AG04449 (cell line): ENCODE results near the gene EVC2.

Experiments used
- CTCF ChIA-PET: fragments of 350-600 bp; formaldehyde crosslinking; extraction: SDS; loops from one replicate; lab custom pipeline; 2021; ENCODE audit warnings: antibody characterized with exemption; lab: Yijun Ruan, JAX
- POLR2A ChIA-PET: fragments of 400-600, 350-600 bp; formaldehyde crosslinking; extraction: SDS; loops from one replicate; lab custom pipeline; 2020; ENCODE audit warnings: antibody characterized with exemption, inconsistent platforms; lab: Yijun Ruan, JAX
- DNase-seq: peaks from one replicate; pipeline ENCODE4 v3.0.0-alpha.2; 2010; ENCODE audit warnings: low read depth, low spot score
- H3K4me3 ChIP-seq: 2 replicates; pipeline ENCODE4 v1.5.1; 2011; ENCODE audit warnings: low read depth, mild to moderate bottlenecking, control low read depth, low read length
- TF ChIP-seq, protein P1 (sequence below): IDR thresholded peaks from one replicate; pipeline ENCODE4 v1.5.1; 2011; ENCODE audit warnings: mild to moderate bottlenecking, moderate library complexity, low read length, control low read depth, inconsistent platforms; ENCODE audit not compliant: insufficient read depth; ENCODE audit errors: missing control alignments

Gene EVC2

DNA sequence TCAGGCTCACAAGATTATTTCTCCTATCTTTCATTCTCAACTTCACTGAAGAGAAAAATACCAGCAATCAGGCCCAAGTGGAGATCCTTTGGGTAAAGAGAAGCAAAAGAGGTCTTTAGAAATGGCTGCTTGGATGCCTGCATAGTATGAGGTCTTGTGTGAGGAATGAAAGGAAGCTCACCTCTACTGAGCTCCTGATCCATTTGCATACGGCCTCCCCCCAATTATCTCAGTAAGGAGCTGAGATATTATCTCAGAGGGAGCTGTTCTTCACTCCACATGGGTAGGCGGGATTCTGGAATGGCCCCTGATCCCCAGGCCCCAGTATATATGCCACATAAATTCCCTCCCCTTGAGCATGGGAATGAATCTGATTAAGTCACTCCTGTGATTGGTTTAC, 75.8 kb downstream of the EVC2 start:
- CTCF ChIA-PET = interaction anchor here (1.0 to 1.4 kb wide), 2 partner anchors 158 to 180 kb away, joined by 4 to 7 read pairs; no protein-coding TSS in a partner anchor
- H3K4me3 ChIP-seq = no peak overlapping the region
- TF ChIP-seq, protein P1, sequence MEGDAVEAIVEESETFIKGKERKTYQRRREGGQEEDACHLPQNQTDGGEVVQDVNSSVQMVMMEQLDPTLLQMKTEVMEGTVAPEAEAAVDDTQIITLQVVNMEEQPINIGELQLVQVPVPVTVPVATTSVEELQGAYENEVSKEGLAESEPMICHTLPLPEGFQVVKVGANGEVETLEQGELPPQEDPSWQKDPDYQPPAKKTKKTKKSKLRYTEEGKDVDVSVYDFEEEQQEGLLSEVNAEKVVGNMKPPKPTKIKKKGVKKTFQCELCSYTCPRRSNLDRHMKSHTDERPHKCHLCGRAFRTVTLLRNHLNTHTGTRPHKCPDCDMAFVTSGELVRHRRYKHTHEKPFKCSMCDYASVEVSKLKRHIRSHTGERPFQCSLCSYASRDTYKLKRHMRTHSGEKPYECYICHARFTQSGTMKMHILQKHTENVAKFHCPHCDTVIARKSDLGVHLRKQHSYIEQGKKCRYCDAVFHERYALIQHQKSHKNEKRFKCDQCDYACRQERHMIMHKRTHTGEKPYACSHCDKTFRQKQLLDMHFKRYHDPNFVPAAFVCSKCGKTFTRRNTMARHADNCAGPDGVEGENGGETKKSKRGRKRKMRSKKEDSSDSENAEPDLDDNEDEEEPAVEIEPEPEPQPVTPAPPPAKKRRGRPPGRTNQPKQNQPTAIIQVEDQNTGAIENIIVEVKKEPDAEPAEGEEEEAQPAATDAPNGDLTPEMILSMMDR = no peak
- DNase-seq = no peak
- POLR2A ChIA-PET = no interaction called here

DNA sequence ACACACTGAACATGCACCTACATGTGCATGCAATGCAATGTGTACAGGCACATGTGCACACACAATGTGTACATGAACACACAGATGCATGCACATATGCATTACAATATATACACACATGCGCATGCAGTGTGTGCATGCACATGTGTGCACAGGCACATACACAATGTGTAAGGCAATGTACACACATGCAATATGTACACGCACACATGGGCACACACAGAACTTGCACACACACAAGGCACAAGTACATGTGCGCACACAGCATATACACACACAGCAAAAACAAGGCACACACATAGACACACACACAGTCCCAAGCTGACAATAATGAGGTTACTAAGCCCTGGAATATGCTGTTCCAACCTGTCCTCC, 76.3 kb downstream of the EVC2 start:
- TF ChIP-seq, protein P1 = no peak
- DNase-seq = no peak
- POLR2A ChIA-PET = no interaction called here
- no peak overlapping the region for H3K4me3 ChIP-seq
- CTCF ChIA-PET = interaction anchor here (1.2 to 1.4 kb wide), 3 partner anchors 78 to 181 kb away, joined by 3 to 7 read pairs (median 4); no protein-coding TSS in a partner anchor

GRCh38 chr4:5631352-5632065, 76.8 kb downstream of the EVC2 start:
- TF ChIP-seq, protein P1 = no peak
- POLR2A ChIA-PET = no interaction called here
- H3K4me3 ChIP-seq = no peak overlapping the region
- no peak for DNase-seq
- CTCF ChIA-PET = interaction anchor here (1.2 to 1.3 kb wide), 2 partner anchors 78 to 159 kb away, joined by 3 to 4 read pairs; no protein-coding TSS in a partner anchor

GRCh38 chr4:5630762-5631161, 77.6 kb downstream of the EVC2 start:
- POLR2A ChIA-PET = no interaction called here

GRCh38 chr4:5629542-5629941, 78.8 kb downstream of the EVC2 start:
- TF ChIP-seq, protein P1 = no peak
- POLR2A ChIA-PET = interaction anchor here (0.7 kb wide), 1 partner anchor 86 kb away, joined by 3 read pairs; no protein-coding TSS in a partner anchor
- CTCF ChIA-PET = interaction anchor here (1.0 kb wide), 1 partner anchor 183 kb away, joined by 3 read pairs; no protein-coding TSS in a partner anchor
- H3K4me3 ChIP-seq = no peak overlapping the region
- DNase-seq = no peak

More at GRCh38 chr4:5630762-5631161, 77.6 kb downstream of the EVC2 start:
- H3K4me3 ChIP-seq = no peak overlapping the region
- no peak for DNase-seq
- TF ChIP-seq, protein P1 = no peak
- CTCF ChIA-PET = interaction anchor here (1.2 to 1.3 kb wide), 2 partner anchors 79 to 160 kb away, joined by 3 to 4 read pairs; no protein-coding TSS in a partner anchor

DNA sequence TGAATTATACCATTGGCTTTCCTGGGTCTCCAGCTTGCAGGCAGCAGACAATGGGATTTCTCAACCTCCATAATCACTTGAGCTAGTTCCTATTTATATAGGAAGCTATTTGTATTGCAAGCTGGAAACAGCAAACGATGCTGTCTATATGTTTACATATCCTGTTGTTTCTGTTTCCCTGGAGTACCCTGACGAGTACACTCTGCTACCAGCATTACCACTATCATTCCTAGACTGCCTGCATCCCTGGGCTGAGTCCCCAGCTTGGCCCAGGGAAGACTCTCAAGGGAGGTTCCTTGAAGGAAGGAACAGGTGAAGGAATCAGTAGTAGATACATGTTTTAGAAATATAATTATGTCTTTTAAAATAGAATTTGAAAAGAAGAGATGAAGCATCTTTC, 81.4 kb downstream of the EVC2 start:
- DNase-seq = no peak
- ChIA-PET CTCF (interaction anchor here (1.8 kb wide), 1 partner anchor 164 kb away, joined by 5 read pairs; no protein-coding TSS in a partner anchor), POLR2A (no interaction called here)
- H3K4me3 ChIP-seq = no peak overlapping the region
- TF ChIP-seq, protein P1 = no peak
